ENCODE data around the gene PROX1.

GRCh38 chr1:213982289-213982671 is 5.5 kb upstream of the PROX1 start:
- TF ChIP-seq CTCF (IDR thresholded peaks at IDR 0.05; ENCODE audit: low read depth, low read length, poor library complexity, severe bottlenecking) (no peak), EZH2phosphoT487 (IDR thresholded peaks at IDR 0.05; ENCODE audit: borderline replicate concordance, low read length) (no peak)

Data from DOHH2 (cell line).